Hepatocyte (in vitro differentiated cells): Measurements from ENCODE around the gene SNAPC3.

Experiments used
- EZH2 ChIP-seq: fragments of 200-600 bp; sonication (generic); IDR thresholded peaks from 2 replicates; pipeline ENCODE4 v1.6.1; 2016; ENCODE audit warnings: antibody characterized with exemption, mild to moderate bottlenecking, borderline replicate concordance
- EZH2phosphoT487 ChIP-seq: fragments of 200-600 bp; sonication (generic); IDR thresholded peaks from one replicate; pipeline ENCODE4 v1.6.1; 2018; ENCODE audit warnings: antibody characterized with exemption, mild to moderate bottlenecking, low read depth, moderate library complexity; ENCODE audit not compliant: unreplicated experiment, severe bottlenecking
- TF ChIP-seq, protein P1 (sequence below): fragments of 200-600 bp; sonication (generic); IDR thresholded peaks from 2 replicates; pipeline ENCODE4 v1.5.1; 2016; ENCODE audit warnings: antibody characterized with exemption, mild to moderate bottlenecking; ENCODE audit not compliant: poor library complexity

DNA sequence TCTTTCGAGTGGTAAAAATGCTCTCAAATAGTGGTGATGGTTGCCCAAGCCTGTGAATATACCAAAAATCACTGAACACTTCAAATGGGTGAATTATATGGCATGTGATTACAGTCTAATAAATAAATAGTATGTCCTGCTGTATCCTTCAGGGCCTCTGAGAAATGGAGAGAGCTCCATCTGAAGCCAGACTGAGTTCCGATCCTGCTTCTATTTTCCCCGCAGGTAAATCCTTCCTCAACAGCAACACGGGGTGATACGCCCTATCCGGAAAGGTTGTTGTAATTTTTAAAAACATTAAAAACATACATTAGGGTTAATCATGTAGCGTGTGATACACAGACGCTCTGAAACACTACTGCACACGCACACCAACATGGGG is 695 bp upstream of the SNAPC3 start:
- TF ChIP-seq, protein P1, sequence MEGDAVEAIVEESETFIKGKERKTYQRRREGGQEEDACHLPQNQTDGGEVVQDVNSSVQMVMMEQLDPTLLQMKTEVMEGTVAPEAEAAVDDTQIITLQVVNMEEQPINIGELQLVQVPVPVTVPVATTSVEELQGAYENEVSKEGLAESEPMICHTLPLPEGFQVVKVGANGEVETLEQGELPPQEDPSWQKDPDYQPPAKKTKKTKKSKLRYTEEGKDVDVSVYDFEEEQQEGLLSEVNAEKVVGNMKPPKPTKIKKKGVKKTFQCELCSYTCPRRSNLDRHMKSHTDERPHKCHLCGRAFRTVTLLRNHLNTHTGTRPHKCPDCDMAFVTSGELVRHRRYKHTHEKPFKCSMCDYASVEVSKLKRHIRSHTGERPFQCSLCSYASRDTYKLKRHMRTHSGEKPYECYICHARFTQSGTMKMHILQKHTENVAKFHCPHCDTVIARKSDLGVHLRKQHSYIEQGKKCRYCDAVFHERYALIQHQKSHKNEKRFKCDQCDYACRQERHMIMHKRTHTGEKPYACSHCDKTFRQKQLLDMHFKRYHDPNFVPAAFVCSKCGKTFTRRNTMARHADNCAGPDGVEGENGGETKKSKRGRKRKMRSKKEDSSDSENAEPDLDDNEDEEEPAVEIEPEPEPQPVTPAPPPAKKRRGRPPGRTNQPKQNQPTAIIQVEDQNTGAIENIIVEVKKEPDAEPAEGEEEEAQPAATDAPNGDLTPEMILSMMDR = no peak
- TF ChIP-seq EZH2 (no peak), EZH2phosphoT487 (no peak)
